ENCODE results near the gene CEP83.

DNA sequence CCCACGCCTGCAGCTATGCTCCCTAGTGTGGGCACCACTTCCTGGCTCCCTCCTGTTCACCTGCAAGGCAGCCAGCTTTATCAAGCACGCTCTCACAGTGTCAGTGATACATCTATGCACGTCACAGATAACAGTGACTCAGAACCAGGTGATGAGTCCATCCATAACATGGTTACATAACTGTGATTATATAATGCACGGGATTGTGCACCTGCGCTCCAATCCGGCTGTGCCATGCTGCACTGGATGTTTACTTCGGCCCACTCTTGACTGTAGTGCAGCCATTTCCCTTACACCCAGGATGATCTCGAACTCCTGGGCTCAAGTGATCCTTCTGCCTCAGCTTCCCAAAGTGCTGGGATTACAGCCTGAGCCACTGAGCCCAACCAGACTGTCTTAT, 38.4 kb upstream of the CEP83 start:
- no peak for TF ChIP-seq NRF1 (IDR thresholded peaks at IDR 0.05; ENCODE audit: low read depth, low read length)
- no peak for TF ChIP-seq SMC3 (IDR thresholded peaks at IDR 0.05; ENCODE audit: low read depth, low read length)
- TF ChIP-seq, protein P1, sequence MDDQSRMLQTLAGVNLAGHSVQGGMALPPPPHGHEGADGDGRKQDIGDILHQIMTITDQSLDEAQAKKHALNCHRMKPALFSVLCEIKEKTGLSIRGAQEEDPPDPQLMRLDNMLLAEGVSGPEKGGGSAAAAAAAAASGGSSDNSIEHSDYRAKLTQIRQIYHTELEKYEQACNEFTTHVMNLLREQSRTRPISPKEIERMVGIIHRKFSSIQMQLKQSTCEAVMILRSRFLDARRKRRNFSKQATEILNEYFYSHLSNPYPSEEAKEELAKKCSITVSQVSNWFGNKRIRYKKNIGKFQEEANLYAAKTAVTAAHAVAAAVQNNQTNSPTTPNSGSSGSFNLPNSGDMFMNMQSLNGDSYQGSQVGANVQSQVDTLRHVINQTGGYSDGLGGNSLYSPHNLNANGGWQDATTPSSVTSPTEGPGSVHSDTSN (IDR thresholded peaks at IDR 0.05) = no peak
- TF ChIP-seq, protein P2, sequence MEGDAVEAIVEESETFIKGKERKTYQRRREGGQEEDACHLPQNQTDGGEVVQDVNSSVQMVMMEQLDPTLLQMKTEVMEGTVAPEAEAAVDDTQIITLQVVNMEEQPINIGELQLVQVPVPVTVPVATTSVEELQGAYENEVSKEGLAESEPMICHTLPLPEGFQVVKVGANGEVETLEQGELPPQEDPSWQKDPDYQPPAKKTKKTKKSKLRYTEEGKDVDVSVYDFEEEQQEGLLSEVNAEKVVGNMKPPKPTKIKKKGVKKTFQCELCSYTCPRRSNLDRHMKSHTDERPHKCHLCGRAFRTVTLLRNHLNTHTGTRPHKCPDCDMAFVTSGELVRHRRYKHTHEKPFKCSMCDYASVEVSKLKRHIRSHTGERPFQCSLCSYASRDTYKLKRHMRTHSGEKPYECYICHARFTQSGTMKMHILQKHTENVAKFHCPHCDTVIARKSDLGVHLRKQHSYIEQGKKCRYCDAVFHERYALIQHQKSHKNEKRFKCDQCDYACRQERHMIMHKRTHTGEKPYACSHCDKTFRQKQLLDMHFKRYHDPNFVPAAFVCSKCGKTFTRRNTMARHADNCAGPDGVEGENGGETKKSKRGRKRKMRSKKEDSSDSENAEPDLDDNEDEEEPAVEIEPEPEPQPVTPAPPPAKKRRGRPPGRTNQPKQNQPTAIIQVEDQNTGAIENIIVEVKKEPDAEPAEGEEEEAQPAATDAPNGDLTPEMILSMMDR (IDR thresholded peaks at IDR 0.05) = no peak
- no peak for TF ChIP-seq POLR2AphosphoS5 (IDR thresholded peaks at IDR 0.05; ENCODE audit: low read depth, low read length)
- no peak for TF ChIP-seq RAD21 (IDR thresholded peaks at IDR 0.05; ENCODE audit: low read length)

All from SK-N-SH (cell line).